NCI-H1105 (cell line): ENCODE results near the gene KRT13.

Experiments used
- DNase-seq: peaks from one replicate; lab custom pipeline; 2025; lab: John Stamatoyannopoulos, UW

KRT13 gene

GRCh38 chr17:41537614-41537954 is 32.2 kb upstream of the KRT13 start:
- DNase-seq = no peak

- DNase-seq = no peak
These were observed 31.6 kb upstream of the KRT13 start for GRCh38 chr17:41536741-41537613.

- no peak for DNase-seq
These were observed 30.5 kb upstream of the KRT13 start for GRCh38 chr17:41535764-41536481.

- no peak for DNase-seq
These were observed 29.6 kb upstream of the KRT13 start for GRCh38 chr17:41534899-41535546.

DNA sequence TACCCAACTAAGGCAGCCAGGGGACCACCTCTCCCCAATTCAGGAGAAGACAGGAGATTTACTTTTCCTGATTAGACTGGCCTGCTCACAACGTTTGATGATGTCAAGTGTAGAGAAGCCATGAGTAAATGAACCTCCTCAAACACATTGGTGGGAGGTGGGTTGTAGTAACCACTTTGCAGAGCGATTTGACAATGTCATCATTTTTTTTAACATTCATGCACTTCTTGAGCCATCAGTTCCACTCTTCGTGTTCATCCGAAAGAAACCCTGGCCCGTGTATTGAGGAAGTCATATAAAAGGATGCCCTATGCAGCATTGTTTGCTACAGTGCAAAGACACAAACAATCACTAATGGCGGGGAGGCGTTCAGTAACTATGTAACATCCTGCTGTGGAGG is 28.2 kb upstream of the KRT13 start:
- no peak for DNase-seq

DNA sequence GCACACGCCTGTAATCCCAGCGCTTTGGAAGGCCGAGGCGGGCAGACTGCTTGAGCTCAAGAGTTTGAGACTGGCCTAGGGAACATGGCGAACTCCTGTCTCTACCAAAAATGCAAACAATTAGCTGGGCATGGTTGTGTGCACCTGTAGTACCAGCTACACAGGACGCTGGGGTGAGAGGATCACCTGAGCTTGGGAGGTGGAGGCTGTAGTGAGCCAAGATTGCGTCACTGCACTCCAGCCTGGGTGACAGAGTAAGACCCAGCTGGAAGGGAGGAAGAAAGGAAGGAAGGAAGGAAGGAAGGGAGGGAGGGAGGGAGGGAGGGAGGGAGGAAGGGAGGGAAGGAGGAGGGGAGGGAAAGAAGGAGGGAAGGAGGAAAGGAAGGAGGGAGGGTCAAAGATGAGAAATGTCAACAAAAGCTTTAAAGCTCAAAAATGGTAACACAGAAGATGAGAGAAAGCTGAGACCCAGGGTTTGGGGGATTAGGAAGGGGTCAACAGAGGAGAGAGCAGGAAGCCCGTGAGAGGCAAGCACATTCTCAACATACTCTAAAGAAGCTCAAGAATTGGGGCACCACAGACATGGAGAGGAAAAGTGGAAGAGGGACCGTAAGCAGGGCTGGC is 27.6 kb upstream of the KRT13 start:
- DNase-seq = no peak

GRCh38 chr17:41531993-41532392 is 26.6 kb upstream of the KRT13 start:
- DNase-seq = no peak

DNA sequence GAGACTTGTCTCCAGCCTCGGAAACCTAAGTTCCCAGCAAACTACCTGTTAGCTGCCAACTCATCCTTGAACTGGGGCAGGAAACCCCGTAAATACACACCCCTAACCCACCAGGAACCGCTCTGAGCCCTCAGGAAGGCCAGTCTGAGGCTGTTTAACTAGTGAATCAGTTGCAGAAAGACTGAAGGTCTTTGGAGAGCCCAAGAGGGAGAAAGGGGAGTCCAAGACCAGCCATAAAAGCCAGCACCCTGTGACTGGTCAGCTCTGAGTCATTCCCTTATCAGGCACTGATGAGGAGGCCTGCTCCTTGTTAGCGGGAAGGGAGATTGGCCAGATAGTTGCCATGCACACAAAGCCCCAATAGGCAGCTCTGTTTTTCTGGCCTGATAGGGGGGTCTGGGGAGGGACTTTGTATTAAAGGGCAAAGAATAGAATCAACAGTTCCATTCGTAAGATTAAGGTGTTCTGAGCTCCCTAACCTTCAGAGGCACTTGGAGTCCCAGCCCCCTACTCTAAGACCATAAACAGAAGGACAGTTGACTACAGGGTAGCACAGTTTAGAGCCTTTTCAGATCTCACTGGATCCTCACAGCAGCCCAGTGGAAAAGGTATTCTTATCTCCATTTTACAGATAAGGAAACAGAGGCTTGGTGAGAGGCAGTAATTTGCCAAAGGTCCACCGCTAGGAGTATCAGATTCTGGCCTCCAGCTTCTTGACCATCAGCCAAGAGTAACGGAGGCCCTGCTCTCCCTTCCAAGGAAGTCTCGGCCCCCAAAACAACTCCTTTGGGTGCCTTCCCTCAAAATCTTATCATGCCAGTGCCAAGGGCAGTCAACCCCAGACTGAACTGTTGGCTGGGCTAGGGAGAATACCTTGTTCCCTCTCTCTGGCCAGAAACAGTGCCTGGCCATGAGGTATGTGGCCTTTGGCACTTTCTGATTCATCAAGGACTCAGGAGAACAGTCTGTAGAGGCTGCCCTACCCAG is 24.9 kb upstream of the KRT13 start:
- DNase-seq = no peak

DNA sequence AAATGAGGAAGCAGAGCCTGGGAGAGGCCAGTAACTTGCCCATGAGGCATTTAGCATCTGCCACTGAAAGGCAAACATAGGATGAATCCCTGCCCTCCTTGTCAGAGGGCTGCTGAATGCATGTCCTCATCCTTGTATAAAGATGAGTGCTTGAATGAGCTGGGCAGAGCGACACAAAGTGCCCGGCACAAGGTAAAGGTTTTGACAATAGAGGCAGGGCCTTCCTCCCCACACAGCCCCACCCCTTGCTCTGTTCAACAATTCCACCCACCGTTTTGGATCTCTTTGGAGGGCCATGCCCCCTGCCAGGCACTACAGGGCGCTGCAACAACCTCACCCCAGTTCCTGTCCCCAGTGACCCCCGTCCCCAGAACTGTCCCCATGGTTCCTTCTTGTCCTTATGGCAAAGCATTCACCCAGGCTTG is 24.1 kb upstream of the KRT13 start:
- no peak for DNase-seq

GRCh38 chr17:41528959-41529353 is 23.5 kb upstream of the KRT13 start:
- no peak for DNase-seq

- DNase-seq = no peak
These were observed 21.9 kb upstream of the KRT13 start for GRCh38 chr17:41527063-41528023.

DNA sequence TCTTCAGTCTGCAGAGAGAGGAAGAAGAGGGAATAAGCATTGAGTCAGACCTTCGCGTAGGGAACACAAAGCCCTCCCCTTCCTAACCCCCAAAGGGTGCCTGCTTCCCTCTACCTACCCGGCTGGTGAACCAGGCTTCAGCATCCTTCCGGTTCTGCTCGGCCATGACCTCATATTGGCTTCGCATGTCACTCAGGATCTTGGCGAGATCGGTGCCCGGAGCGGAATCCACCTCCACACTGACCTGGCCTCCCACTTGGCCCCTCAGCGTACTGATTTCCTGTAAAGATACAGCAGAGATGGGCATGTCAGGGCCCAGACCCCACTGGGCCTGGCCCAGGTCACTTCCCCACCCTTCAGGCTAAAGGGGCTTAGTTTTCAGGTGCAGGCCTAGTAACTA is 18.8 kb upstream of the KRT13 start:
- no peak for DNase-seq

DNA sequence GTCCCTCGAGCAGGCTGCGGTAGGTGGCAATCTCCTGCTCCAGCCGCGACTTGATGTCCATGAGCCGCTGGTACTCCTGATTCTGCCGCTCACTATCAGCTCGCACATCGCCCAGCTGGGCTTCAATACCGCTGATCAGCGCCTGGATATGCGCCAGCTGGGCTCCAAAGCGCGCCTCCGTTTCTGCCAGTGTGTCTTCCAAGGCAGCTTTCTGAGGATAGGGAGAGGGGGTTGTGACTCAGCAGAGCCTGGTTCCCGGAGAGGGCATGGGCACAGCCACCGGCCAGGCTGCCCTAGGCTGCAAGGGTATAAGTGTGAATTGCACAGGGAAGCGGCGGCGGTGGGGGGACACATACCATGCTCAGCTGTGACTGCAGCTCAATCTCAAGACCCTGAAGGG is 18.4 kb upstream of the KRT13 start:
- DNase-seq = peak; percentile 78

GRCh38 chr17:41523225-41523593 is 17.8 kb upstream of the KRT13 start:
- DNase-seq = no peak

DNA sequence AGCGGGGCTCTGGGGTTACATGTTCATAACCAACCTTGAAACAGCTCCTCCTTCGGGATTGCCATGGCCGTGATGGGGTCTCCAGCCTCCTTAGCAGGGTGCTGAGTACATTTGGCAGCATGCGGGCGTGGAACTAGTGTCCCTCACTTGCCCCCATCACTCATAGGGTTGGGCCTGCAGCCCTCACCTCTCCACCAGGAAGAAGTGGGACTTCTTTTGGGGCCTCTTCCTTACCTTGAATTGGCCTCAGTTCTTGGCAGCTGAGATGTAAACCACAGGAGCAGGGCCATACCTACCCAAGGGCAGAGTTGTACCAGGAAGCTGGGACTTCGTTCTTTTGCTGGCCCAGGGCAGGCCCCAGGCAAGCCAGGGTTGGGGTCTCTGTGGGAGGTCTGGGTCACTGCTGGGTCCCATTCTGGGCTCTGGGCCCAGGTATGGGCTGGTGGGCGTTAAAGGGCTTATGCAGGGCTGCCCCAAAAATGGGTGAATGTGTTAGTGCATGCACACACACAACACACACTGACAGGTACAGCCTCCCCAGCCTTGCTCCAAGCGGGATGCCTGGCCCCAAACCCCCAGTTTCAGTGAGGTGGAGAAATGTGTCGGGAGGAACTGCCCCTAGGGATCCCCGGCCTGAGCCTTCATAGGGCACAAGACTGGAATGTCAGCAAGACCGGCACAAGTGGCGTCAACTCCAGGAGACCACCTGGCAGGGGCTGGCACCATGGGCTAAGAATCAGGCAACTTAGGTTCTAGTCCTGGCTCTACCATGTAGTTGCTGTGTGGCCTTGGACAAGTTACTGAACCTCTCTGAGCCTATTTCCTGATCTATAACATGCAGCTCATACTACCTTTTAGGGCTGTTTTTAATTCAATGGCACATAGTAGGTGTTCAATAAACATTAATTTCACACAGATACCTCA is 17.2 kb upstream of the KRT13 start:
- no peak for DNase-seq

- no peak for DNase-seq
These were observed 16.3 kb upstream of the KRT13 start for GRCh38 chr17:41521574-41522261.

DNA sequence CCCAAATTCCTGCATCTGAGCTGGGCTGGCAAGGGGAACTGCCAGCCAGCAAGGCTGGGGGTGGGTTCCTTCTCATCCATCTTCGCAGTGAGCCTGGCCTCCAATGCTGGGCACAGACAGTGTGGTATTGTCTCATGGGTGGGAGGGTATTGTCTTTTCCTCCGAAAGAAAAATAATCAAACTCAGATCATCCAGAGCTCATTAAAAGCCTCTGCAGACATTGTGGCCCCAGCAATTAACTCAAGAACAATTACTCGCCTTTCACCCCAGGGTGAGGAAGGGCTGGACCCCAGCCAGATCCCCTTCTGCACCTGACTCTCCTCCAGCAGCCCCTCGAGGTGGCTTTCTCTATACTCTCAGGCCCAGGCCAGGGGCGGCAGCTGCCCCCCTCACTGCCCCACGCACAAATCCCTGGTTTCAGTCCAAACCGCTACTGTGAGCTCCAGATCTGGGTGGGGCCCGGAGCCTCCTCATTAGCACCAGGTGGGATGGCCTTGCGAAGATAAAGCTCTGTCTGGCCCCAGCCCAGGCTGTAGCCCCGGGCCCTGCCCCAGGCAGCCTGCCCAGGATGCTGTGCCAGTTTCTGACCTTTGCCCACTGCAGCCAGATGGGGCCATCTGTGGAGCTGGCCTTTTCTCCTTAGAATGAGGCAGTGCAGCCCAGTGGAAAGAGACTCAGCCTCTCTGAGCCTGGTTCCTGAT is 15.6 kb upstream of the KRT13 start:
- peak; percentile 96 for DNase-seq
